HEK293 (cell line): ENCODE data around the gene AHRR.
"Not testable (repeated sequence)": the region's sequence is repeated elsewhere in the genome, so short reads cannot be mapped to it uniquely, and the experiment has no call there.

ENCODE experiments used
- CTCF ChIA-PET: fragments of 350-600 bp; formaldehyde crosslinking; extraction: SDS; loops from one replicate; lab custom pipeline; 2021; ENCODE audit warnings: antibody characterized with exemption; lab: Yijun Ruan, JAX
- POLR2A ChIA-PET: fragments of 300-600 bp; formaldehyde crosslinking; extraction: SDS; loops from one replicate; lab custom pipeline; 2020; ENCODE audit warnings: antibody characterized with exemption, inconsistent platforms; lab: Yijun Ruan, JAX
- H3K27ac ChIP-seq: fragments of 200-500 bp; sonication (Bioruptor generic); 2 replicates; pipeline ENCODE4 v1.5.1; 2014; ENCODE audit warnings: low read depth, low read length, control low read depth, inconsistent platforms; ENCODE audit errors: extremely low read depth
- H3K36me3 ChIP-seq, 2 experiments: fragments of 200-500 bp in 1 of 2; sonication (Bioruptor generic) in 1 of 2; 1 replicate in 1 of 2; 2 replicates in 1 of 2; pipeline ENCODE4 v1.5.1; 2014 to 2017; ENCODE audit warnings: inconsistent platforms in 2 of 2, low read length in 2 of 2; ENCODE audit not compliant: control insufficient read depth in 2 of 2, insufficient read depth in 1 of 2
- H3K4me1 ChIP-seq: fragments of 200-500 bp; sonication (Bioruptor generic); 2 replicates; pipeline ENCODE4 v1.5.1; 2014; ENCODE audit warnings: mild to moderate bottlenecking, low read length, inconsistent platforms; ENCODE audit not compliant: control insufficient read depth, insufficient read depth
- H3K4me3 ChIP-seq: 2 replicates; pipeline ENCODE4 v1.5.1; 2011; ENCODE audit warnings: low read depth, mild to moderate bottlenecking, control low read depth, low read length, moderate library complexity
- H3K9me3 ChIP-seq: fragments of 200-500 bp; sonication (Bioruptor generic); 2 replicates; pipeline ENCODE4 v1.5.1; 2014; ENCODE audit warnings: low read depth, low read length, inconsistent platforms; ENCODE audit not compliant: control insufficient read depth, insufficient read depth
- GLIS2 ChIP-seq: fragments of 450-650 bp; formaldehyde crosslinking; IDR thresholded peaks from 2 replicates; pipeline ENCODE4 v1.5.1; 2016; ENCODE audit warnings: missing biosample characterization, missing genetic modification characterization
- INSM2 ChIP-seq: fragments of 450-650 bp; formaldehyde crosslinking; IDR thresholded peaks from 2 replicates; pipeline ENCODE4 v1.5.1; 2016; ENCODE audit warnings: missing biosample characterization, missing genetic modification characterization
- KLF1 ChIP-seq: fragments of 450-650 bp; formaldehyde crosslinking; IDR thresholded peaks from 2 replicates; pipeline ENCODE4 v1.5.1; 2016; ENCODE audit warnings: missing biosample characterization, missing genetic modification characterization
- OVOL3 ChIP-seq: fragments of 450-650 bp; formaldehyde crosslinking; IDR thresholded peaks from 2 replicates; pipeline ENCODE4 v1.5.1; 2016; ENCODE audit warnings: missing biosample characterization, missing genetic modification characterization
- SCRT2 ChIP-seq: fragments of 450-650 bp; formaldehyde crosslinking; IDR thresholded peaks from 2 replicates; pipeline ENCODE4 v1.5.1; 2016; ENCODE audit warnings: missing biosample characterization, missing genetic modification characterization
- ZFHX2 ChIP-seq: fragments of 450-650 bp; formaldehyde crosslinking; conservative IDR thresholded peaks from 2 replicates; pipeline ENCODE4 v1.5.1; 2016; ENCODE audit warnings: missing biosample characterization, missing genetic modification characterization
- ZFP69B ChIP-seq: fragments of 450-650 bp; formaldehyde crosslinking; IDR thresholded peaks from 2 replicates; pipeline ENCODE4 v1.5.1; 2016; ENCODE audit warnings: missing biosample characterization, missing genetic modification characterization
- TF ChIP-seq, protein P1 (sequence below): fragments of 450-650 bp; formaldehyde crosslinking; optimal IDR thresholded peaks from 2 replicates; pipeline ENCODE3; 2016; ENCODE audit warnings: missing biosample characterization, mild to moderate bottlenecking, missing genetic modification characterization

AHRR gene

DNA sequence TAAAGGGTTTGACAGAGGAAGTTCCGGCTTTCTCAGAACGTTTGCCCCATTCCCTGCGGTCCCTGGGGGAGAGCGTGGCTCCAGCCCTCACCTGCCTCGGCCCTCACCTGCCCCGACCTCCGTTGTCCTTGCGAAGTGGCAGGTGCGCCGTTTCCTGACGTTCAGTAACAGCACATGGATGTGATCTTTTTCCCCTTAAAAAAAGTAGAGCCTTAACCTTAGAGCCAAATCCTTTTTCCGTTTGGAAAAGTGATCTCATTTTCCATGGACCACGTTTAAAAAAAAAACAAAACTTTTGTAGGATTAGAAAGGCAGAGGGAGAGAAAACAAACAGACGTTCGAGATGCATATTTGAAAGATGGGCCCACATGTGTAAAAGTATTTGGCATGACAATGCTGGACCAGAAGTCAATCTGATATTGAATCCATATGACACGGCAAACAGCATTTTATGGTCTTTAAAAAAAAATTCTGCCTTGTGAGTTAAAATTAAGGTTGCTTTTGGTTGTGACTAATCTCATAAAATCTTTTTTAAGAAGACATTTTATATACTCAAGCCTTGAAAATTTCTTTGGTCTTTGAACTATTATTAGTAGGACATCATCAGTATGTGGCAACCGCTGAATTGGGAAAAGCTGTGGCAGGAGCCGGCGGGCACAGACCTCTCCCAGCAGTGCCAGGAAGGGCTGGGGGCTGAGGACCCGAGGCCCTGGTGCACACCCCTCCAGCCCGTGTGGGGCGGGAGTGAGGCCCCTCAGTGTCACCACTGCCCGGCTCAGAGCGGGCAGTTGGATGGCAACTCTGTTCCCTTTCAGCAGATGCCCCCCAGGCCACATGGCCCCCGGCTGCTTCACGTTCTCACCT lies 79.0 kb downstream of the AHRR start (continued):
- TF ChIP-seq ZFP69B: peak; percentile 58; the same call in 1 of the 2 replicates

DNA sequence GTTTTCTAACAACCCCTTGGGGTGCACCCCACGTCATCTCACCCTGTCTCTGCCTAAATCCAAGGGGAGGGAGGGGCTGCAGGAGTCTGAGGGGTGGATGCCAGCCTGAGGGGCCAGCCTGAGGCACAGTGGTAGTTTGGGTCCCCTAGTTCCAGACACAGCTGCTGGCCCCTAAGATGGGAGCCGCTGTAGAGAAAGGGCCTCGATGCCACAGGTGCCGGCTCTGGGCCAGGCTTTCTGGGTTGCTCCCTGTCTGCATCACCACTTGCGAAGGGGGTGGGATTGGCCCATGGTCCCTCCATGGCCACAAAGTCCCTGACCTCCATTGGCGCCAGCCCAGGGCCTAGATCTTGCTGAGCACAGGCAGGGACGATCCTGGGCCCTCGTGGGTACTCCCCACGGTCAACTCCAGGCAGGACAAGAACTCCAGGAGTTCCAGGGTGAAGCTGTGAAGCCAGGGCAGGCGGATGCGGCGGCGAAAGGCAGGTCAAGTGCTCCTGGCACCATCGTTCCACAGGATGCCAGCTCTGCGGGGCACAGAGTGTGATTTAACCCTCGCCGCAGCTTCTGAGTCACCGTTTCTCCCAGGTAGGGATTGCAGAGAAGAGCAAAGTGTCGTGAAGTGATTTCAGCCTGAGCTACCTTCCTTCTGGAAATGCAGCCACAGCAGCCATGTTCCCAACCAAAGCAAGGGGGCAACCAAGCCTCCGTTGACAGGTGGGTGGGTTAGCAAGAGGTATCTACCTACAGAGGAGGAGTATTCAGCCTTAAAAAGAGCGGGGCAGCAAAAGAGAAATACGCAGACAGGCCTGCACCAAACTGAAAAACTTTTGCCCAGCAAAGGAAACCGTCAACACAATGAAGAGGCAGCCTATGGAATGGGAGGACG lies 79.9 kb downstream of the AHRR start:
- peaks cover 18% of the 10 kb centered on the region for H3K4me1 ChIP-seq
- H3K9me3 ChIP-seq: no peaks in the 10 kb centered on the region
- no peaks in the 10 kb centered on the region for H3K36me3 ChIP-seq
- TF ChIP-seq OVOL3 (tag by site-specific recombination) (no peak), GLIS2 (tag by site-specific recombination) (peak; percentile 30; the same call in 1 of the 2 replicates), INSM2 (tag by site-specific recombination) (no peak), ZFHX2 (tag by site-specific recombination) (no peak), SCRT2 (tag by site-specific recombination) (peak; percentile 50; the same call in 1 of the 2 replicates)
- TF ChIP-seq, protein P1, sequence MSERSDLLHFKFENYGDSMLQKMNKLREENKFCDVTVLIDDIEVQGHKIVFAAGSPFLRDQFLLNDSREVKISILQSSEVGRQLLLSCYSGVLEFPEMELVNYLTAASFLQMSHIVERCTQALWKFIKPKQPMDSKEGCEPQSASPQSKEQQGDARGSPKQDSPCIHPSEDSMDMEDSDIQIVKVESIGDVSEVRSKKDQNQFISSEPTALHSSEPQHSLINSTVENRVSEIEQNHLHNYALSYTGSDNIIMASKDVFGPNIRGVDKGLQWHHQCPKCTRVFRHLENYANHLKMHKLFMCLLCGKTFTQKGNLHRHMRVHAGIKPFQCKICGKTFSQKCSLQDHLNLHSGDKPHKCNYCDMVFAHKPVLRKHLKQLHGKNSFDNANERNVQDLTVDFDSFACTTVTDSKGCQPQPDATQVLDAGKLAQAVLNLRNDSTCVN (tag by site-specific recombination): no peak
- POLR2A ChIA-PET: no interaction called here
- no peak overlapping the region for H3K4me3 ChIP-seq
- no peak overlapping the region for H3K27ac ChIP-seq
- CTCF ChIA-PET: interaction anchor here (0.7 to 1.5 kb wide), 2 partner anchors 11 to 44 kb away, joined by 3 read pairs; no protein-coding TSS in a partner anchor

DNA sequence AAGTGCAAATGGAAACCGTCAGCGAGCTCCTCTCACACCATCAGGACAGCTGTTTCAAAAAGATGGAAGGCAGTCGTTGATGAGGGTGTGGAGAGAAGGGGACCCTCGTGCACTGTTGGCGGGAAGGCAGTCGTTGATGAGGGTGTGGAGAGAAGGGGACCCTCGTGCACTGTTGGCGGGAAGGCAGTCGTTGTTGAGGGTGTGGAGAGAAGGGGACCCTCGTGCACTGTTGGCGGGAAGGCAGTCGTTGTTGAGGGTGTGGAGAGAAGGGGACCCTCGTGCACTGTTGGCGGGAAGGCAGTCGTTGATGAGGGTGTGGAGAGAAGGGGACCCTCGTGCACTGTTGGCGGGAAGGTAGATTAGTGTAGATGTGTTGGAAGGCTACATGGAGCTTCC lies 80.7 kb downstream of the AHRR start:
- CTCF ChIA-PET: interaction anchor here (0.6 to 1.8 kb wide), 3 partner anchors 10 to 43 kb away, joined by 3 to 7 read pairs (median 3); no protein-coding TSS in a partner anchor
- H3K27ac ChIP-seq, H3K4me3 ChIP-seq, H3K9me3 ChIP-seq, H3K36me3 ChIP-seq, POLR2A ChIA-PET: not testable (repeated sequence)
- peaks cover 23% of the 10 kb centered on the region for H3K4me1 ChIP-seq

GRCh38 chr5:402615-403359 lies 81.3 kb downstream of the AHRR start:
- no peak overlapping the region for H3K27ac ChIP-seq
- H3K36me3 ChIP-seq: no peaks in the 10 kb centered on the region
- H3K4me3 ChIP-seq: no peak overlapping the region
- no peaks in the 10 kb centered on the region for H3K9me3 ChIP-seq
- no peak for TF ChIP-seq KLF1 (tag by site-specific recombination)
- H3K4me1 ChIP-seq: peaks cover 25% of the 10 kb centered on the region
- ChIA-PET CTCF (interaction anchor here (0.6 to 1.8 kb wide), 4 partner anchors 28 to 215 kb away, joined by 3 to 7 read pairs (median 4); no protein-coding TSS in a partner anchor), POLR2A (interaction anchor here (1.5 kb wide), 1 partner anchor 10 kb away, joined by 3 read pairs; no protein-coding TSS in a partner anchor)
